HG03095 (cell line): ENCODE results near the gene CTBP2.
"Not testable (repeated sequence)": the region's sequence is repeated elsewhere in the genome, so short reads cannot be mapped to it uniquely, and the experiment has no call there.

Experiments used
- ATAC-seq: cut with Tn5 transposase; IDR thresholded peaks from one replicate; pipeline ENCODE4 v1.9.1; 2021; ENCODE audit warnings: moderate library complexity; ENCODE audit not compliant: unreplicated experiment

The CTBP2 gene

GRCh38 chr10:125093199-125093973, 67.0 kb downstream of the CTBP2 start:
- ATAC-seq: no peak

GRCh38 chr10:125092564-125093031, 67.8 kb downstream of the CTBP2 start:
- no peak for ATAC-seq

- ATAC-seq: no peak
Measured at GRCh38 chr10:125091891-125092290, 68.5 kb downstream of the CTBP2 start.

- ATAC-seq: no peak
Measured at GRCh38 chr10:125089469-125089868, 70.9 kb downstream of the CTBP2 start.

- no peak for ATAC-seq
Measured at GRCh38 chr10:125087897-125088215, 72.5 kb downstream of the CTBP2 start.

- ATAC-seq: no peak
Measured at GRCh38 chr10:125087191-125087896, 73.0 kb downstream of the CTBP2 start.

- no peak for ATAC-seq
Measured at GRCh38 chr10:125086691-125087090, 73.7 kb downstream of the CTBP2 start.

GRCh38 chr10:125085258-125086054, 74.9 kb downstream of the CTBP2 start:
- no peak for ATAC-seq

- no peak for ATAC-seq
Measured at GRCh38 chr10:125084614-125085257, 75.6 kb downstream of the CTBP2 start.

- ATAC-seq: no peak
Measured at GRCh38 chr10:125084191-125084613, 76.2 kb downstream of the CTBP2 start.

- no peak for ATAC-seq
Measured at GRCh38 chr10:125083576-125083920, 76.8 kb downstream of the CTBP2 start.

GRCh38 chr10:125082881-125083575, 77.3 kb downstream of the CTBP2 start:
- no peak for ATAC-seq

GRCh38 chr10:125082471-125082870, 77.9 kb downstream of the CTBP2 start:
- ATAC-seq: not testable (repeated sequence)

- ATAC-seq: no peak
Measured at GRCh38 chr10:125081931-125082330, 78.4 kb downstream of the CTBP2 start.

GRCh38 chr10:125080984-125081383, 79.4 kb downstream of the CTBP2 start:
- no peak for ATAC-seq

- ATAC-seq: no peak
Measured at GRCh38 chr10:125080296-125080695, 80.1 kb downstream of the CTBP2 start.

- ATAC-seq: no peak
Measured at GRCh38 chr10:125079091-125079600, 81.2 kb downstream of the CTBP2 start.

- no peak for ATAC-seq
Measured at GRCh38 chr10:125076891-125077541, 83.3 kb downstream of the CTBP2 start.

GRCh38 chr10:125076121-125076825, 84.1 kb downstream of the CTBP2 start:
- ATAC-seq: no peak
